Loucy (cell line): Measurements from ENCODE around the gene AFF2.

Experiments used
- H2AFZ ChIP-seq: fragments of 200-600 bp; sonication (generic); 2 replicates; pipeline ENCODE4 v1.6.0; 2016; ENCODE audit warnings: antibody characterized with exemption, mild to moderate bottlenecking, low read length, moderate library complexity
- H3F3A ChIP-seq: fragments of 200-600 bp; 2 replicates; pipeline ENCODE4 v1.6.0; 2016; ENCODE audit warnings: antibody characterized with exemption, low read depth, mild to moderate bottlenecking
- H3K27me3 ChIP-seq: fragments of 200-600 bp; sonication (generic); 2 replicates; pipeline ENCODE4 v1.6.1; 2014; ENCODE audit warnings: low read length, mild to moderate bottlenecking; ENCODE audit not compliant: insufficient read depth, poor library complexity, severe bottlenecking
- H3K36me3 ChIP-seq: fragments of 200-600 bp; sonication (generic); 2 replicates; pipeline ENCODE4 v1.6.1; 2016; ENCODE audit warnings: low read length; ENCODE audit not compliant: insufficient read depth
- H3K4me1 ChIP-seq: fragments of 200-600 bp; sonication (generic); 2 replicates; pipeline ENCODE4 v1.5.1; 2014; ENCODE audit warnings: low read length, mild to moderate bottlenecking; ENCODE audit not compliant: insufficient read depth, poor library complexity, severe bottlenecking
- H3K4me2 ChIP-seq: fragments of 200-600 bp; sonication (generic); 2 replicates; pipeline ENCODE4 v1.6.0; 2014; ENCODE audit warnings: antibody characterized with exemption, low read length, low read depth, mild to moderate bottlenecking; ENCODE audit not compliant: poor library complexity, severe bottlenecking
- H3K4me3 ChIP-seq: fragments of 200-600 bp; sonication (generic); 2 replicates; pipeline ENCODE4 v1.5.1; 2014; ENCODE audit warnings: low read length, mild to moderate bottlenecking, mixed read lengths; ENCODE audit not compliant: poor library complexity, severe bottlenecking
- H3K79me2 ChIP-seq: fragments of 200-600 bp; sonication (generic); 2 replicates; pipeline ENCODE4 v1.6.1; 2014; ENCODE audit warnings: low read length; ENCODE audit not compliant: insufficient read depth
- H3K9ac ChIP-seq: fragments of 200-600 bp; sonication (generic); 2 replicates; pipeline ENCODE4 v1.6.0; 2014; ENCODE audit warnings: mild to moderate bottlenecking, low read depth, low read length, moderate library complexity; ENCODE audit not compliant: poor library complexity, severe bottlenecking
- H3K9me2 ChIP-seq: fragments of 200-600 bp; sonication (generic); replicated peaks from 2 replicates; pipeline ENCODE4 v1.6.1; 2016; ENCODE audit warnings: low read depth, low read length, mixed read lengths
- H3K9me3 ChIP-seq: fragments of 200-600 bp; sonication (generic); 2 replicates; pipeline ENCODE4 v1.6.1; 2014; ENCODE audit warnings: mild to moderate bottlenecking, antibody characterized with exemption, low read length, low read depth; ENCODE audit not compliant: insufficient read depth
- H4K20me1 ChIP-seq: fragments of 200-600 bp; sonication (generic); 2 replicates; pipeline ENCODE4 v1.6.0; 2014; ENCODE audit warnings: antibody characterized with exemption, low read length, mild to moderate bottlenecking; ENCODE audit not compliant: insufficient read depth, poor library complexity, severe bottlenecking
- CTCF ChIP-seq: fragments of 200-600 bp; sonication (generic); conservative IDR thresholded peaks from 2 replicates; pipeline ENCODE4 v1.5.1; 2014; ENCODE audit warnings: mild to moderate bottlenecking, antibody characterized with exemption, low read length
- EZH2phosphoT487 ChIP-seq: fragments of 200-600 bp; IDR thresholded peaks from 2 replicates; pipeline ENCODE4 v1.6.1; 2018; ENCODE audit warnings: antibody characterized with exemption, mild to moderate bottlenecking, moderate library complexity, borderline replicate concordance

Gene AFF2

GRCh38 chrX:149040873-149041535 is 540.6 kb downstream of the AFF2 start:
- Histone ChIP-seq H3K4me2 (no peak overlapping the region), H3K9me3 (no peaks in the 10 kb centered on the region), H3K4me1 (no peaks in the 10 kb centered on the region), H4K20me1 (no peaks in the 10 kb centered on the region), H3K27me3 (no peaks in the 10 kb centered on the region), H2AFZ (no peak overlapping the region), H3K36me3 (no peaks in the 10 kb centered on the region), H3K4me3 (no peak overlapping the region), H3K9ac (no peak overlapping the region), H3K9me2 (no peaks in the 10 kb centered on the region), H3K79me2 (no peaks in the 10 kb centered on the region), H3F3A (no peaks in the 10 kb centered on the region)
- TF ChIP-seq EZH2phosphoT487 = no peak
- TF ChIP-seq CTCF = no peak

GRCh38 chrX:149043401-149043800 is 543.0 kb downstream of the AFF2 start:
- Histone ChIP-seq H3K4me2 (no peak overlapping the region), H2AFZ (no peak overlapping the region), H3K79me2 (no peaks in the 10 kb centered on the region), H3K4me3 (no peak overlapping the region), H3F3A (no peaks in the 10 kb centered on the region), H3K36me3 (no peaks in the 10 kb centered on the region), H3K27me3 (no peaks in the 10 kb centered on the region), H3K9me2 (no peaks in the 10 kb centered on the region), H3K9ac (no peak overlapping the region), H4K20me1 (no peaks in the 10 kb centered on the region), H3K9me3 (no peaks in the 10 kb centered on the region), H3K4me1 (no peaks in the 10 kb centered on the region)
- TF ChIP-seq CTCF = no peak
- no peak for TF ChIP-seq EZH2phosphoT487

DNA sequence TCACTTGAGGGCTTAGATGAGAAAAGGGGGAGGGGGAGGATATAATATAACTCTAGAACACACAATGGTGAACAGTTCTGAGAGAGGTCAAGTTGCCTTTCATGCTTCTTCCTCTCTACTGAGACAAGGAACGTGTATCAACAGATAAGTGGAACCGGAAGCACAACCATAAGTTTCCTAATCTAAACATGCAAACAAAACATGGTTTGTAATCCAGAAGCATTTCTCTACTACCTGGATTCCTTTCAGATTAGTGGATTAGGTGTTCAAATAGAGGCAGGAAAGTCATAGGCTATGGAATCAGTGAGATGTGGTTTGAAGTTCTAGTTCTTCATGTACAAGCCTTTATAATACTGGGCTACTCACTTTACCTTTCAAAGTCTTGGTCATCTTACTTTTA is 544.1 kb downstream of the AFF2 start:
- no peak overlapping the region for H2AFZ ChIP-seq
- TF ChIP-seq EZH2phosphoT487 (no peak), CTCF (no peak)

More for the DNA sequence above, 544.1 kb downstream of the AFF2 start:
- H3K27me3 ChIP-seq = no peaks in the 10 kb centered on the region
- no peak overlapping the region for H3K9ac ChIP-seq
- H3K4me3 ChIP-seq = no peak overlapping the region
- no peaks in the 10 kb centered on the region for H3K9me3 ChIP-seq
- H3K9me2 ChIP-seq = no peaks in the 10 kb centered on the region
- no peak overlapping the region for H3K4me2 ChIP-seq
- H3K4me1 ChIP-seq = no peaks in the 10 kb centered on the region
- no peaks in the 10 kb centered on the region for H4K20me1 ChIP-seq
- no peaks in the 10 kb centered on the region for H3K79me2 ChIP-seq
- H3F3A ChIP-seq = no peaks in the 10 kb centered on the region
- no peaks in the 10 kb centered on the region for H3K36me3 ChIP-seq
